RWPE2 (cell line): ENCODE results near the gene DGLUCY.
A peak's percentile ranks its signal among the peaks of the same experiment; 100 is the strongest.
"Not testable (repeated sequence)": the region's sequence is repeated elsewhere in the genome, so short reads cannot be mapped to it uniquely, and the experiment has no call there.

Experiments
- ATAC-seq: fragments of 200-7000 bp; cut with Tn5 transposase; 3 replicates; pipeline ENCODE4 v1.9.1; 2021; ENCODE audit warnings: low read depth
- DNase-seq: peaks from one replicate; pipeline ENCODE4 v3.0.0-alpha.2; 2020; ENCODE audit warnings: low spot score
- H3K27ac ChIP-seq: fragments of 450-650 bp; 2 replicates; pipeline ENCODE4 v1.5.1; 2017; ENCODE audit warnings: mild to moderate bottlenecking; ENCODE audit not compliant: poor library complexity, severe bottlenecking
- H3K27me3 ChIP-seq: fragments of 250-450 bp; sonication (Bioruptor Pico); 2 replicates; pipeline ENCODE4 v1.5.1; 2021; ENCODE audit warnings: mild to moderate bottlenecking, moderate library complexity; ENCODE audit not compliant: insufficient read depth, poor library complexity, severe bottlenecking
- H3K36me3 ChIP-seq: fragments of 250-450 bp; sonication (Bioruptor Pico); 2 replicates; pipeline ENCODE4 v1.5.1; 2020; ENCODE audit warnings: low read depth, mild to moderate bottlenecking, moderate library complexity
- H3K4me1 ChIP-seq: fragments of 250-450 bp; sonication (Bioruptor Pico); 2 replicates; pipeline ENCODE4 v1.5.1; 2021; ENCODE audit warnings: mild to moderate bottlenecking, moderate library complexity; ENCODE audit not compliant: insufficient read depth, poor library complexity, severe bottlenecking
- H3K4me3 ChIP-seq: fragments of 250-450 bp; sonication (Bioruptor Pico); 2 replicates; pipeline ENCODE4 v1.5.1; 2021; ENCODE audit warnings: mild to moderate bottlenecking, moderate library complexity; ENCODE audit not compliant: severe bottlenecking
- H3K9me3 ChIP-seq: fragments of 250-450 bp; sonication (Bioruptor Pico); 2 replicates; pipeline ENCODE4 v1.5.1; 2021; ENCODE audit warnings: mild to moderate bottlenecking, moderate library complexity; ENCODE audit not compliant: severe bottlenecking
- CTCF ChIP-seq: fragments of 450-650 bp; IDR thresholded peaks from one replicate; pipeline ENCODE4 v1.5.1; 2017; ENCODE audit warnings: mild to moderate bottlenecking, moderate library complexity; ENCODE audit not compliant: poor library complexity, severe bottlenecking

Gene DGLUCY

GRCh38 chr14:91155626-91156089 is 41.8 kb downstream of the DGLUCY start:
- no peak for ATAC-seq

GRCh38 chr14:91156142-91156666 is 42.3 kb downstream of the DGLUCY start:
- ATAC-seq, DNase-seq, H3K9me3 ChIP-seq, H3K27ac ChIP-seq, H3K27me3 ChIP-seq, H3K4me3 ChIP-seq: not testable (repeated sequence)
- Histone ChIP-seq H3K4me1 (peaks cover 16% of the 10 kb centered on the region), H3K36me3 (peaks cover 25% of the 10 kb centered on the region)

More at GRCh38 chr14:91155626-91156089, 41.8 kb downstream of the DGLUCY start:
- Histone ChIP-seq H3K36me3 (peaks cover 19% of the 10 kb centered on the region), H3K27me3 (no peaks in the 10 kb centered on the region), H3K4me1 (peaks cover 16% of the 10 kb centered on the region), H3K9me3 (no peaks in the 10 kb centered on the region), H3K4me3 (no peak overlapping the region), H3K27ac (no peak overlapping the region)
- DNase-seq, result no peak
- TF ChIP-seq CTCF, result peak; percentile 16

DNA sequence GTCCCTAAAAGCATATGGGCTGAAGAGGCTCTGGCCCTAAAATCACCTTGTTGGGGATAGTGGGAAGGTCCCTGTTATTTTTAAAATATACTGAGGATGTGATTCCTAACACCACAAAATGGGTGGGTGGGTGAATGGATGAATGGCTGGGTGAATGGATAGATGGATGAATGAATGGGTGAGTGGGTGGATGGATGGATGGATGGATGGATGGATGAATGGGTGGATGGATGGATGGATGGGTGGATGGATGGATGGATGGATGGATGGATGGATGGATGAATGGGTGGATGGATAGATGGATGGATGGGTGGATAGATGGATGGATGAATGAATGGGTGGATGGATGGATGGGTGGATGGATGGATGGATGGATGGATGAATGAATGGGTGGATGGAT is 43.0 kb downstream of the DGLUCY start:
- H3K9me3 ChIP-seq, H3K4me3 ChIP-seq, ATAC-seq, H3K27me3 ChIP-seq, DNase-seq, H3K27ac ChIP-seq: not testable (repeated sequence)
- Histone ChIP-seq H3K36me3 (peaks cover 30% of the 10 kb centered on the region), H3K4me1 (peaks cover 16% of the 10 kb centered on the region)

GRCh38 chr14:91158091-91158790 is 44.4 kb downstream of the DGLUCY start:
- H3K9me3 ChIP-seq, result no peaks in the 10 kb centered on the region
- no peak for DNase-seq

DNA sequence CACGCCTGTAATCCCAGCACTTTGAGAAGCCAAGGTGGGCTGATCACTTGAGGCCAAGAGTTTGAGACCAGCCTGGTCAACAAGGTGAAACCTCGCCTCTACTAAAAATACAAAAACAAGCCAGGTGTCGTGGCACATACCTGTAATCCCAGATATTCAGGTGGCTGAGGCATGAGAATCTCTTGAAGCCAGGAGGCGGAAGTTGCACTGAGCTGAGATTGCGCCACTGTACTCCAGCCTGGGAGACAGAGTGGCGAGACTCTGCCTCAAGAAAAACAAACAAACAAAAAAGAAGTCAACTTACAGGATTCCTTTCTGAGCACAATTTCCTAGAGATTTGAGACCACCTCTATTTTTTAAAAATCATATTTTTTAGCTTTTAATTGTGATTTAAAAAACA is 45.3 kb downstream of the DGLUCY start:
- H3K36me3 ChIP-seq, result peaks cover 35% of the 10 kb centered on the region
- ATAC-seq (no peak), DNase-seq (no peak)
- TF ChIP-seq CTCF, result no peak
- no peaks in the 10 kb centered on the region for H3K9me3 ChIP-seq
- H3K4me3 ChIP-seq, result no peak overlapping the region
- H3K27ac ChIP-seq, result no peak overlapping the region
- no peaks in the 10 kb centered on the region for H3K27me3 ChIP-seq
- H3K4me1 ChIP-seq, result peaks cover 16% of the 10 kb centered on the region

More at GRCh38 chr14:91158091-91158790, 44.4 kb downstream of the DGLUCY start:
- TF ChIP-seq CTCF, result no peak
- Histone ChIP-seq H3K36me3 (peaks cover 35% of the 10 kb centered on the region), H3K27me3 (no peaks in the 10 kb centered on the region), H3K4me3 (no peak overlapping the region), H3K27ac (no peak overlapping the region), H3K4me1 (peaks cover 16% of the 10 kb centered on the region)
- peak; percentile 82 for ATAC-seq

- H3K27ac ChIP-seq, result no peak overlapping the region
- H3K4me3 ChIP-seq, result no peak overlapping the region
- no peak for TF ChIP-seq CTCF
- H3K27me3 ChIP-seq, result no peaks in the 10 kb centered on the region
- peaks cover 35% of the 10 kb centered on the region for H3K36me3 ChIP-seq
- peaks cover 15% of the 10 kb centered on the region for H3K4me1 ChIP-seq
- DNase-seq, result no peak
- no peak for ATAC-seq
- no peaks in the 10 kb centered on the region for H3K9me3 ChIP-seq
Observed at GRCh38 chr14:91159906-91160305, 46.0 kb downstream of the DGLUCY start.
